IMR-90 (cell line): ENCODE measurements around the gene TAB2. TPM values are rescaled to one million over a fixed set of nuclear protein-coding genes. Genes with fewer than 3 reads are reported as not detected.

Experiments
- ATAC-seq: fragments of 200-7000 bp; cut with Tn5 transposase; 2 replicates; pipeline ENCODE4 v1.9.1; 2020; ENCODE audit warnings: low read depth, mild to moderate bottlenecking, moderate library complexity
- BruUV-seq: library from RNA; stranded (reverse); fragments of 400-500 nt; replicated peaks from 2 replicates; lab custom pipeline; 2021; lab: Mats Ljungman, UMichigan
- CTCF ChIA-PET: fragments of 300-600 bp; formaldehyde crosslinking; extraction: SDS; loops from one replicate; lab custom pipeline; 2021; ENCODE audit warnings: antibody characterized with exemption; lab: Yijun Ruan, JAX
- POLR2A ChIA-PET: fragments of 300-600 bp; sonication (Branson Sonifier 250); formaldehyde crosslinking; loops from one replicate; lab custom pipeline; 2022; ENCODE audit warnings: antibody characterized with exemption; ENCODE audit not compliant: unreplicated experiment; lab: Charles Lee
- DNase-seq: peaks from one replicate; pipeline ENCODE4 v3.0.0; 2013
- H2AFZ ChIP-seq: replicated peaks from 2 replicates; pipeline ENCODE3; 2013; ENCODE audit warnings: low read length, mild to moderate bottlenecking; ENCODE audit not compliant: poor library complexity
- H2AK5ac ChIP-seq: 2 replicates; pipeline ENCODE4 v1.6.1; 2013; ENCODE audit warnings: low read depth, low read length, inconsistent platforms
- H2AK9ac ChIP-seq: replicated peaks from 2 replicates; pipeline ENCODE3; 2013; ENCODE audit warnings: mild to moderate bottlenecking, low read depth, low read length, moderate library complexity; ENCODE audit not compliant: poor library complexity
- H2BK120ac ChIP-seq: 2 replicates; pipeline ENCODE4 v1.6.1; 2013; ENCODE audit warnings: low read depth, low read length, inconsistent platforms
- H2BK15ac ChIP-seq: 3 replicates; pipeline ENCODE4 v1.6.1; 2013; ENCODE audit warnings: low read depth, low read length, inconsistent platforms
- H2BK20ac ChIP-seq: 2 replicates; pipeline ENCODE4 v1.6.1; 2013; ENCODE audit warnings: low read depth, mild to moderate bottlenecking, inconsistent platforms, low read length, moderate library complexity
- H2BK5ac ChIP-seq: 2 replicates; pipeline ENCODE4 v1.6.1; 2013; ENCODE audit warnings: mild to moderate bottlenecking, low read depth, low read length, inconsistent platforms; ENCODE audit not compliant: poor library complexity, severe bottlenecking
- H3K14ac ChIP-seq: replicated peaks from 2 replicates; pipeline ENCODE4 v1.6.1; 2013; ENCODE audit warnings: low read depth, low read length, inconsistent platforms
- H3K18ac ChIP-seq: 2 replicates; pipeline ENCODE4 v1.6.1; 2013; ENCODE audit warnings: low read depth, low read length, control low read depth
- H3K23ac ChIP-seq: 2 replicates; pipeline ENCODE4 v1.6.1; 2013; ENCODE audit warnings: low read depth, low read length, inconsistent platforms
- H3K27ac ChIP-seq: 2 replicates; pipeline ENCODE4 v1.5.1; 2013; ENCODE audit warnings: mild to moderate bottlenecking, control low read depth, low read length; ENCODE audit not compliant: insufficient read depth
- H3K27me3 ChIP-seq: 2 replicates; pipeline ENCODE4 v1.6.1; 2013; ENCODE audit warnings: low read length; ENCODE audit not compliant: control insufficient read depth, insufficient read depth
- H3K36me3 ChIP-seq: 2 replicates; pipeline ENCODE4 v1.6.1; 2013; ENCODE audit warnings: low read length, mixed read lengths; ENCODE audit not compliant: control insufficient read depth, insufficient read depth
- H3K4ac ChIP-seq: 2 replicates; pipeline ENCODE4 v1.6.1; 2013; ENCODE audit warnings: low read depth, low read length, inconsistent platforms
- H3K4me1 ChIP-seq: 2 replicates; pipeline ENCODE4 v1.6.1; 2013; ENCODE audit warnings: low read length, mixed read lengths; ENCODE audit not compliant: control insufficient read depth, insufficient read depth
- H3K4me2 ChIP-seq: 2 replicates; pipeline ENCODE4 v1.6.1; 2013; ENCODE audit warnings: low read depth, mild to moderate bottlenecking, control low read depth, low read length, moderate library complexity
- H3K4me3 ChIP-seq: 2 replicates; pipeline ENCODE4 v1.5.1; 2013; ENCODE audit warnings: low read depth, mild to moderate bottlenecking, control low read depth, low read length, moderate library complexity; ENCODE audit not compliant: insufficient read depth
- H3K56ac ChIP-seq: 2 replicates; pipeline ENCODE4 v1.6.1; 2013; ENCODE audit warnings: low read length, inconsistent platforms; ENCODE audit not compliant: insufficient read depth; ENCODE audit errors: extremely low read depth
- H3K79me1 ChIP-seq, 2 experiments: 2 replicates each; pipeline ENCODE4 v1.6.1; 2013; ENCODE audit warnings: low read length in 2 of 2, inconsistent platforms in 1 of 2, low read depth in 1 of 2
- H3K9ac ChIP-seq: 2 replicates; pipeline ENCODE4 v1.6.1; 2013; ENCODE audit warnings: low read depth, low read length, control low read depth
- H3K9me1 ChIP-seq: 2 replicates; pipeline ENCODE4 v1.6.1; 2013; ENCODE audit warnings: low read length, inconsistent platforms; ENCODE audit not compliant: insufficient read depth
- H3K9me3 ChIP-seq: 2 replicates; pipeline ENCODE4 v1.6.1; 2013; ENCODE audit warnings: low read length; ENCODE audit not compliant: control insufficient read depth, insufficient read depth
- H4K20me1 ChIP-seq: 2 replicates; pipeline ENCODE4 v1.6.1; 2013; ENCODE audit warnings: low read length, inconsistent platforms; ENCODE audit not compliant: insufficient read depth
- H4K5ac ChIP-seq: 2 replicates; pipeline ENCODE4 v1.6.1; 2013; ENCODE audit warnings: mild to moderate bottlenecking, low read depth, low read length, control low read depth
- H4K8ac ChIP-seq, 2 experiments: 2 replicates each; pipeline ENCODE4 v1.6.1; 2013; ENCODE audit warnings: low read depth in 2 of 2, low read length in 2 of 2, control low read depth in 1 of 2, inconsistent platforms in 1 of 2
- H4K91ac ChIP-seq: 2 replicates; pipeline ENCODE4 v1.6.1; 2013; ENCODE audit warnings: low read depth, low read length, inconsistent platforms; ENCODE audit not compliant: insufficient read depth
- BHLHE40 ChIP-seq: fragments of 150-350 bp; IDR thresholded peaks from 2 replicates; pipeline ENCODE4 v1.6.1; 2016; ENCODE audit warnings: mild to moderate bottlenecking, low read depth, low read length
- CEBPB ChIP-seq: IDR thresholded peaks from 2 replicates; pipeline ENCODE4 v1.6.1; 2012; ENCODE audit warnings: low read depth, low read length, improper control_type of control experiment
- CHD1 ChIP-seq: IDR thresholded peaks from 2 replicates; pipeline ENCODE4 v1.6.1; 2012; ENCODE audit warnings: low read depth, low read length, improper control_type of control experiment
- MAZ ChIP-seq: IDR thresholded peaks from 2 replicates; pipeline ENCODE4 v1.6.1; 2012; ENCODE audit warnings: low read depth, mild to moderate bottlenecking, low read length, improper control_type of control experiment, moderate library complexity, borderline replicate concordance
- MXI1 ChIP-seq: IDR thresholded peaks from 2 replicates; pipeline ENCODE4 v1.6.1; 2012; ENCODE audit warnings: low read depth, mild to moderate bottlenecking, low read length, moderate library complexity, borderline replicate concordance
- NFE2L2 ChIP-seq: fragments of 150-350 bp; IDR thresholded peaks from 2 replicates; pipeline ENCODE4 v1.6.1; 2016; ENCODE audit warnings: low read depth, mild to moderate bottlenecking, low read length
- RAD21 ChIP-seq: IDR thresholded peaks from 2 replicates; pipeline ENCODE4 v1.6.1; 2012; ENCODE audit warnings: low read length, improper control_type of control experiment
- RCOR1 ChIP-seq: IDR thresholded peaks from 2 replicates; pipeline ENCODE4 v1.6.1; 2012; ENCODE audit warnings: mild to moderate bottlenecking, low read length, improper control_type of control experiment; ENCODE audit not compliant: insufficient replicate concordance
- RFX5 ChIP-seq: IDR thresholded peaks from 2 replicates; pipeline ENCODE4 v1.8.0; 2012; ENCODE audit warnings: low read depth, mild to moderate bottlenecking, low read length, moderate library complexity
- SMC3 ChIP-seq: fragments of 150-350 bp; IDR thresholded peaks from 2 replicates; pipeline ENCODE4 v1.6.1; 2016; ENCODE audit warnings: low read depth, mild to moderate bottlenecking, antibody characterized with exemption, low read length, moderate library complexity
- WGBS, 2 experiments: methylation state at CpG; one replicate each; pipeline versions ENCODE4 v1.1.5 to v1.1.7; 2013; ENCODE audit warnings: missing lambda C conversion rate in 2 of 2; ENCODE audit not compliant: insufficient read length in 1 of 2; ENCODE audit errors: extremely low coverage in 2 of 2; 5-methylcytosine and 5-hydroxymethylcytosine counted together
- dilution Hi-C: fragments of 300-500 bp; cut with HindIII; formaldehyde crosslinking; loops from one replicate; pipeline ENCODE4 v1.14.3; 2018; ENCODE audit warnings: low sequenced_read_pairs; ENCODE audit not compliant: unreplicated experiment
- in situ Hi-C: fragments of 300-500 bp; cut with MboI; formaldehyde crosslinking; loops from 3 replicates; pipeline ENCODE4 v1.14.3; 2019; ENCODE audit warnings: low sequenced_read_pairs, inconsistent platforms, mixed read lengths
- intact Hi-C: fragments of 100-400 bp; cut with micrococcal nuclease; formaldehyde crosslinking; loops from 2 replicates; pipeline ENCODE4 v1.10.0; 2022
- polyA plus RNA-seq, 3 experiments: library from polyadenylated mRNA; depleted of rRNA; stranded (reverse); fragments of >200 nt; gene quantifications; 2 replicates each; pipeline ENCODE4 v1.2.3, GENCODE V29; 2012; ENCODE audit warnings: low replicate concordance in 1 of 3
- total RNA-seq: library from RNA; depleted of rRNA; stranded (reverse); fragments of >200 nt; gene quantifications from 2 replicates; pipeline ENCODE4 v1.2.3, GENCODE V29; 2012
- TF ChIP-seq, protein P1 (sequence below): fragments of 150-350 bp; IDR thresholded peaks from 2 replicates; pipeline ENCODE4 v1.6.1; 2016; ENCODE audit warnings: low read depth, mild to moderate bottlenecking, low read length, moderate library complexity, borderline replicate concordance
- TF ChIP-seq, protein P2 (sequence below): fragments of 150-350 bp; IDR thresholded peaks from 2 replicates; pipeline ENCODE4 v1.6.1; 2017; ENCODE audit warnings: mild to moderate bottlenecking, antibody characterized with exemption, low read length, low read depth
- TF ChIP-seq, protein P3 (sequence below): conservative IDR thresholded peaks from 2 replicates; pipeline ENCODE4 v1.5.1; 2012; ENCODE audit warnings: mild to moderate bottlenecking, low read depth, low read length, improper control_type of control experiment

TAB2 gene
- total and polyA plus RNA-seq, 2 of the 4 experiments (the other 2 are of a cell fraction): 20.8 to 25.3 TPM

DNA sequence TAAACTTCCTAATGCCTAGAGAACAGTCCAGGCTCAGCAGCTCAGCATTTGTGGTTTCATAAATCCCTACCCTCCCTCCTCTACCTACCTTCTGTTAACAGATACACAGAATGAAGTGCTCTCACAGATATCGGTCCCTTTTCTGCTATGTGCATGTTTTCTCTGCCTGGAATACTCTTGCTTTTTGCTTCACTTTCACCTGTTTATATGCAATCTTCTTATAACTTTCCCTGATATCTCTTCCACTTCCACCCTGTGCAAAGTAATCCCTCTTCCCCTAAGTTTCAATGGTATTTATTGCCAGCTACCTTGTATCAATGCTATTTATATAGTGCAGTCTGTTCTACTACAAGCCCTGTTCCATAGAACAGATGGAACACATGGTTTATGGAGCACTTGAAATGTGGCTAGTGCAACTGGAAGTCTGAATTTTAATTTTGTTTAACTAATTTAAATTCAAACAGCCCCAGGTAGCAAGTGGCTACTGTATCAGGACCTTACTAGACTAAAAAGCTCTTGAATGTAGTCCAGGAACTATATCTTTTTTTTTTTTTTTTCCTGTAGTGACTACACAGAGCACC, 3.1 kb upstream of the TAB2 start:
- ChIA-PET CTCF (no interaction called here), POLR2A (no interaction called here)
- H3K4me1 ChIP-seq: no peaks in the 10 kb centered on the region
- no peak overlapping the region for H2BK15ac ChIP-seq
- peaks cover 0 to 6% of the 10 kb centered on the region in 2 experiments; a peak in 3 of 4 replicates for H3K79me1 ChIP-seq
- H3K27ac ChIP-seq: no peak overlapping the region
- no peak overlapping the region for H3K56ac ChIP-seq
- dilution Hi-C loops (no loop called here), in situ Hi-C loops (no loop called here), intact Hi-C loops (no loop called here)
- no peak overlapping the region for H2AK9ac ChIP-seq
- no peak overlapping the region for H3K4ac ChIP-seq
- no peak overlapping the region for H3K4me2 ChIP-seq
- H2BK20ac ChIP-seq: no peak overlapping the region
- H4K8ac ChIP-seq: no peak overlapping the region
- no peak overlapping the region for H4K5ac ChIP-seq
- no peak for DNase-seq
- BruUV-seq: no TSS peak
- WGBS, 2 experiments: 71% methylated on average over 1 of the region's 1 CpG; no CpG with 5 or more reads in 1 of the 2 experiments
- H3K9me1 ChIP-seq: no peaks in the 10 kb centered on the region
- no peak overlapping the region for H3K18ac ChIP-seq
- no peaks in the 10 kb centered on the region for H3K9me3 ChIP-seq
- no peak overlapping the region for H2AFZ ChIP-seq
- H4K20me1 ChIP-seq: peaks cover 11% of the 10 kb centered on the region; the same call in 1 of the 2 replicates
- H3K36me3 ChIP-seq: no peaks in the 10 kb centered on the region
- H4K91ac ChIP-seq: no peak overlapping the region
- no peak overlapping the region for H2BK5ac ChIP-seq
- ATAC-seq: no peak
- no peaks in the 10 kb centered on the region; the same call in 1 of the 2 replicates for H3K27me3 ChIP-seq
- no peak overlapping the region for H2AK5ac ChIP-seq
- H3K4me3 ChIP-seq: no peak overlapping the region
- H3K9ac ChIP-seq: no peak overlapping the region
- TF ChIP-seq NFE2L2: no peak
- no peak for TF ChIP-seq RAD21
- TF ChIP-seq, protein P1, sequence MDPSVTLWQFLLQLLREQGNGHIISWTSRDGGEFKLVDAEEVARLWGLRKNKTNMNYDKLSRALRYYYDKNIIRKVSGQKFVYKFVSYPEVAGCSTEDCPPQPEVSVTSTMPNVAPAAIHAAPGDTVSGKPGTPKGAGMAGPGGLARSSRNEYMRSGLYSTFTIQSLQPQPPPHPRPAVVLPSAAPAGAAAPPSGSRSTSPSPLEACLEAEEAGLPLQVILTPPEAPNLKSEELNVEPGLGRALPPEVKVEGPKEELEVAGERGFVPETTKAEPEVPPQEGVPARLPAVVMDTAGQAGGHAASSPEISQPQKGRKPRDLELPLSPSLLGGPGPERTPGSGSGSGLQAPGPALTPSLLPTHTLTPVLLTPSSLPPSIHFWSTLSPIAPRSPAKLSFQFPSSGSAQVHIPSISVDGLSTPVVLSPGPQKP: no peak
- TF ChIP-seq, protein P2, sequence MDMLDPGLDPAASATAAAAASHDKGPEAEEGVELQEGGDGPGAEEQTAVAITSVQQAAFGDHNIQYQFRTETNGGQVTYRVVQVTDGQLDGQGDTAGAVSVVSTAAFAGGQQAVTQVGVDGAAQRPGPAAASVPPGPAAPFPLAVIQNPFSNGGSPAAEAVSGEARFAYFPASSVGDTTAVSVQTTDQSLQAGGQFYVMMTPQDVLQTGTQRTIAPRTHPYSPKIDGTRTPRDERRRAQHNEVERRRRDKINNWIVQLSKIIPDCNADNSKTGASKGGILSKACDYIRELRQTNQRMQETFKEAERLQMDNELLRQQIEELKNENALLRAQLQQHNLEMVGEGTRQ: no peak
- TF ChIP-seq CEBPB: no peak
- no peak for TF ChIP-seq RFX5
- no peak for TF ChIP-seq SMC3
- TF ChIP-seq MAZ: no peak
- TF ChIP-seq, protein P3, sequence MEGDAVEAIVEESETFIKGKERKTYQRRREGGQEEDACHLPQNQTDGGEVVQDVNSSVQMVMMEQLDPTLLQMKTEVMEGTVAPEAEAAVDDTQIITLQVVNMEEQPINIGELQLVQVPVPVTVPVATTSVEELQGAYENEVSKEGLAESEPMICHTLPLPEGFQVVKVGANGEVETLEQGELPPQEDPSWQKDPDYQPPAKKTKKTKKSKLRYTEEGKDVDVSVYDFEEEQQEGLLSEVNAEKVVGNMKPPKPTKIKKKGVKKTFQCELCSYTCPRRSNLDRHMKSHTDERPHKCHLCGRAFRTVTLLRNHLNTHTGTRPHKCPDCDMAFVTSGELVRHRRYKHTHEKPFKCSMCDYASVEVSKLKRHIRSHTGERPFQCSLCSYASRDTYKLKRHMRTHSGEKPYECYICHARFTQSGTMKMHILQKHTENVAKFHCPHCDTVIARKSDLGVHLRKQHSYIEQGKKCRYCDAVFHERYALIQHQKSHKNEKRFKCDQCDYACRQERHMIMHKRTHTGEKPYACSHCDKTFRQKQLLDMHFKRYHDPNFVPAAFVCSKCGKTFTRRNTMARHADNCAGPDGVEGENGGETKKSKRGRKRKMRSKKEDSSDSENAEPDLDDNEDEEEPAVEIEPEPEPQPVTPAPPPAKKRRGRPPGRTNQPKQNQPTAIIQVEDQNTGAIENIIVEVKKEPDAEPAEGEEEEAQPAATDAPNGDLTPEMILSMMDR: no peak
- no peak for TF ChIP-seq MXI1
- TF ChIP-seq CHD1: no peak
- TF ChIP-seq BHLHE40: no peak
- no peak for TF ChIP-seq RCOR1
- no peak overlapping the region for H2BK120ac ChIP-seq
- no peak overlapping the region for H3K14ac ChIP-seq
- no peak overlapping the region for H3K23ac ChIP-seq
